LHCN-M2 (cell line): Measurements from ENCODE around the gene HEPACAM2. TPM values are rescaled to one million over a fixed set of nuclear protein-coding genes. Genes with fewer than 3 reads are reported as not detected.
A peak's percentile ranks its signal among the peaks of the same experiment; 100 is the strongest.

Experiments
- DNase-seq: peaks from one replicate; pipeline ENCODE4 v3.0.0-alpha.2; 2012; ENCODE audit warnings: low read depth
- polyA plus RNA-seq: library from polyadenylated mRNA; unstranded; fragments of >200 nt; gene quantifications from one replicate; pipeline ENCODE4 v1.2.1, GENCODE V29; 2012; ENCODE audit warnings: missing spikeins
- total RNA-seq: library from RNA; depleted of rRNA; stranded (reverse); fragments of >200 nt; gene quantifications from 2 replicates; pipeline ENCODE4 v1.2.3, GENCODE V29; 2014; rRNA removed

HEPACAM2 gene
- total RNA-seq, result not detected in 2 replicates
- polyA plus RNA-seq, result not detected

- DNase-seq, result no peak
Observed at GRCh38 chr7:93226310-93226709, at the start of gene HEPACAM2. Gene HEPACAM2 (minus strand): TSS chr7:93226469.

- no peak for DNase-seq
Observed at GRCh38 chr7:93265220-93265619, 39.0 kb upstream of the HEPACAM2 start.

- no peak for DNase-seq
Observed at GRCh38 chr7:93262535-93262934, 36.3 kb upstream of the HEPACAM2 start.

GRCh38 chr7:93258661-93259060 is 32.4 kb upstream of the HEPACAM2 start:
- DNase-seq, result no peak

GRCh38 chr7:93249491-93250148 is 23.4 kb upstream of the HEPACAM2 start:
- peak; percentile 27 for DNase-seq

- DNase-seq, result peak; percentile 54
Observed at GRCh38 chr7:93245525-93246432, 19.5 kb upstream of the HEPACAM2 start.

- no peak for DNase-seq
Observed at GRCh38 chr7:93242106-93242505, 15.8 kb upstream of the HEPACAM2 start.

- no peak for DNase-seq
Observed at GRCh38 chr7:93239824-93240223, 13.6 kb upstream of the HEPACAM2 start.

GRCh38 chr7:93238748-93239147 is 12.5 kb upstream of the HEPACAM2 start:
- DNase-seq, result no peak

- DNase-seq, result no peak
Observed at GRCh38 chr7:93238131-93238530, 11.9 kb upstream of the HEPACAM2 start.

- no peak for DNase-seq
Observed at GRCh38 chr7:93235541-93235940, 9.3 kb upstream of the HEPACAM2 start.

- DNase-seq, result no peak
Observed at GRCh38 chr7:93232673-93233018, 6.4 kb upstream of the HEPACAM2 start.

- DNase-seq, result peak; percentile 98
Observed at GRCh38 chr7:93231799-93232672, 5.8 kb upstream of the HEPACAM2 start, which contains the start of gene VPS50. Gene VPS50 (plus strand): TSS chr7:93232366. CDS start chr7:93232468, 102 bp downstream.

GRCh38 chr7:93231259-93231658 is 5.0 kb upstream of the HEPACAM2 start:
- DNase-seq, result no peak

- peak; percentile 66 for DNase-seq
Observed at GRCh38 chr7:93228302-93228701, 2.0 kb upstream of the HEPACAM2 start.

- no peak for DNase-seq
Observed at GRCh38 chr7:93219868-93220267, 6.4 kb downstream of the HEPACAM2 start.

GRCh38 chr7:93218997-93219827 is 7.1 kb downstream of the HEPACAM2 start:
- no peak for DNase-seq

GRCh38 chr7:93212881-93213280 is 13.4 kb downstream of the HEPACAM2 start:
- DNase-seq, result no peak

GRCh38 chr7:93211228-93211818 is 14.9 kb downstream of the HEPACAM2 start:
- DNase-seq, result no peak

- DNase-seq, result no peak
Observed at GRCh38 chr7:93205046-93205445, 21.2 kb downstream of the HEPACAM2 start.
